Heart left ventricle (tissue), 16 donors: Measurements from ENCODE around the gene TMEM170A. TPM values are rescaled to one million over a fixed set of nuclear protein-coding genes. Genes with fewer than 3 reads are reported as not detected.

Experiments used
- ATAC-seq, 4 donors: fragments of 200-7000 bp; cut with Tn5 transposase; one replicate each; pipeline ENCODE4 v1.9.1; 2020 to 2022; ENCODE audit warnings: moderate library complexity in 4 of 4, mild to moderate bottlenecking in 3 of 4, moderate number of reproducible peaks in 1 of 4
- DNase-seq, 5 donors: peaks; one replicate each; pipeline ENCODE4 v3.0.0-alpha.2; 2020
- H3K27ac ChIP-seq, 12 donors: fragments of 200-600 bp; sonication (generic) in 4 of 12; one replicate each; pipeline versions ENCODE4 v1.5.0 to v1.8.0; 2016 to 2022; ENCODE audit warnings: mild to moderate bottlenecking in 2 of 12
- H3K27me3 ChIP-seq, 9 donors: fragments of 200-600 bp; sonication (generic) in 2 of 9; one replicate each; pipeline versions ENCODE4 v1.5.1 to v1.8.0; 2016 to 2022; ENCODE audit warnings: mild to moderate bottlenecking in 3 of 9
- H3K36me3 ChIP-seq, 9 donors: fragments of 200-600 bp; sonication (generic) in 2 of 9; one replicate each; pipeline versions ENCODE4 v1.5.0 to v1.8.0; 2018 to 2022; ENCODE audit warnings: mild to moderate bottlenecking in 2 of 9
- H3K4me1 ChIP-seq, 12 donors: fragments of 200-600 bp; sonication (generic) in 4 of 12; one replicate each; pipeline versions ENCODE4 v1.5.0 to v1.8.0; 2016 to 2022; ENCODE audit warnings: mild to moderate bottlenecking in 3 of 12
- H3K4me3 ChIP-seq, 12 donors: fragments of 200-600 bp; sonication (generic) in 4 of 12; one replicate each; pipeline versions ENCODE4 v1.5.0 to v1.8.0; 2017 to 2022; ENCODE audit warnings: mild to moderate bottlenecking in 9 of 12, moderate library complexity in 4 of 12
- H3K9me3 ChIP-seq, 12 donors: fragments of 200-600 bp; sonication (generic) in 4 of 12; one replicate each; pipeline versions ENCODE4 v1.5.0 to v1.8.0; 2016 to 2022; ENCODE audit warnings: mild to moderate bottlenecking in 1 of 12
- POLR2A ChIP-seq, 2 donors: fragments of 450-650 bp; IDR thresholded peaks; one replicate each; pipeline ENCODE4 v1.6.1; 2017; ENCODE audit warnings: antibody characterized with exemption in 2 of 2, mild to moderate bottlenecking in 2 of 2, moderate library complexity in 2 of 2
- WGBS, 4 donors: extraction: QIAGEN DNeasy Blood & Tissue Kit in 2 of 4; methylation state at CpG; one replicate each; pipeline versions ENCODE4 v1.1.5 to v1.1.7; 2013 to 2018; 5-methylcytosine and 5-hydroxymethylcytosine counted together
- intact Hi-C, 10 donors: fragments of 100-400 bp; cut with DNase I; formaldehyde crosslinking; loops; one replicate each; pipeline versions ENCODE4 v1.11.1 to v1.14.2; 2022
- polyA plus RNA-seq, 2 donors: library from polyadenylated mRNA; stranded (reverse); fragments of 200-250 nt; gene quantifications; one replicate each; pipeline ENCODE4 v1.2.3, GENCODE V29; 2013
- total RNA-seq, 9 donors: library from RNA; depleted of rRNA in 2 of 9; stranded (reverse); fragments of >200 nt in 2 of 9; fragmentation: NEBNext Ultra II Directional in 3 of 9; extraction: Animal tissue kit (Norgen Biotek cat#: 25700) in 3 of 9; gene quantifications; one replicate each; pipeline versions ENCODE4 v1.1.0 to v1.2.4, GENCODE V29; 2016 to 2023
- TF ChIP-seq, protein P1 (sequence below), 12 donors: fragments of 200-600 bp; sonication (generic) in 4 of 12; IDR thresholded peaks; one replicate each; pipeline versions ENCODE4 v1.5.0 to v1.8.0; 2018 to 2022; ENCODE audit warnings: antibody characterized with exemption in 12 of 12, mild to moderate bottlenecking in 5 of 12
- donor health status: ischemic (EF 13 %, LVEDD 7.1; RV severe dilation, severe dysfunction).
- donor health status: healthy with polysubstance abuse.
- donor health status: DM: no; HTN: yes; CAD: no.
- donor health status: DM: no; HTN: no; CAD: no.
- donor health status: ischemic (EF 25% LVEDD 6.9; RV normal size, moderate dysfunction).
- donor health status: ischemic (EF 25% LVEDD 5.7; RV mildly dilated, moderate dysfunction).
- donor health status: healthy.
- donor health status: DM: yes; HTN: yes; CAD: no.
- donor health status: ischemic (EF 35%, LVEDD 5.7; RV mildly dilated, moderate dysfunction).
- donor health status: nonischemic (EF 11% LVEDD 7.7; RV severe dilation, severe dysfunction).
- donor health status: DM: yes; HTN: yes; CAD: no.
- donor health status: PGD.
- donor health status: ischemic (EF 29% LVEDD 5.4; RV normal size, mild dysfunction).
- donor health status: nonischemic (EF 23%, LVEDD 6.1; RV moderate dilation, normal function).

TMEM170A gene
- total and polyA plus RNA-seq, 11 donors, result 4.3 to 14.6 (median 9.2) TPM

- WGBS, 4 donors, result 88 to 91% (median 90%) methylated on average over 2 of the region's 2 CpGs
- Histone ChIP-seq H3K27ac (no peak overlapping the region), H3K36me3 (peaks cover 0 to 56% (median 43%) of the 10 kb centered on the region in 9 donors), H3K27me3 (no peaks in the 10 kb centered on the region), H3K4me3 (no peak overlapping the region), H3K4me1 (peaks cover 0 to 10% (median 0%) of the 10 kb centered on the region in 12 donors), H3K9me3 (no peaks in the 10 kb centered on the region)
- intact Hi-C loops, result no loop called here
- no peak for ATAC-seq
- no peak for DNase-seq
- TF ChIP-seq, protein P1, sequence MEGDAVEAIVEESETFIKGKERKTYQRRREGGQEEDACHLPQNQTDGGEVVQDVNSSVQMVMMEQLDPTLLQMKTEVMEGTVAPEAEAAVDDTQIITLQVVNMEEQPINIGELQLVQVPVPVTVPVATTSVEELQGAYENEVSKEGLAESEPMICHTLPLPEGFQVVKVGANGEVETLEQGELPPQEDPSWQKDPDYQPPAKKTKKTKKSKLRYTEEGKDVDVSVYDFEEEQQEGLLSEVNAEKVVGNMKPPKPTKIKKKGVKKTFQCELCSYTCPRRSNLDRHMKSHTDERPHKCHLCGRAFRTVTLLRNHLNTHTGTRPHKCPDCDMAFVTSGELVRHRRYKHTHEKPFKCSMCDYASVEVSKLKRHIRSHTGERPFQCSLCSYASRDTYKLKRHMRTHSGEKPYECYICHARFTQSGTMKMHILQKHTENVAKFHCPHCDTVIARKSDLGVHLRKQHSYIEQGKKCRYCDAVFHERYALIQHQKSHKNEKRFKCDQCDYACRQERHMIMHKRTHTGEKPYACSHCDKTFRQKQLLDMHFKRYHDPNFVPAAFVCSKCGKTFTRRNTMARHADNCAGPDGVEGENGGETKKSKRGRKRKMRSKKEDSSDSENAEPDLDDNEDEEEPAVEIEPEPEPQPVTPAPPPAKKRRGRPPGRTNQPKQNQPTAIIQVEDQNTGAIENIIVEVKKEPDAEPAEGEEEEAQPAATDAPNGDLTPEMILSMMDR (IDR thresholded peaks at IDR 0.05), result no peak
- no peak for TF ChIP-seq POLR2A (IDR thresholded peaks at IDR 0.05)
Observed at GRCh38 chr16:75413951-75414350, 50.5 kb downstream of the TMEM170A start.

- ATAC-seq (no peak), DNase-seq (no peak)
- no peak overlapping the region for H3K27ac ChIP-seq
- H3K27me3 ChIP-seq, result no peaks in the 10 kb centered on the region
- TF ChIP-seq POLR2A (IDR thresholded peaks at IDR 0.05), result no peak
- TF ChIP-seq, protein P1 (IDR thresholded peaks at IDR 0.05), result no peak
- H3K4me1 ChIP-seq, result peaks cover 0 to 18% (median 11%) of the 10 kb centered on the region in 12 donors
- H3K36me3 ChIP-seq, result peaks cover 0 to 70% (median 63%) of the 10 kb centered on the region in 9 donors
- 84 to 94% (median 90%) methylated on average over 4 of the region's 4 CpGs for WGBS, 4 donors
- H3K9me3 ChIP-seq, result no peaks in the 10 kb centered on the region
- intact Hi-C loops, result loop anchor here in 2 of 10 donors (10.0 kb wide), 2 partner anchors 212 to 358 kb away; no protein-coding TSS in a partner anchor
- no peak overlapping the region for H3K4me3 ChIP-seq
Observed at GRCh38 chr16:75406943-75407342, 57.5 kb downstream of the TMEM170A start.

- Histone ChIP-seq H3K27ac (peak overlapping the region; percentile 1 to 83 (median 66)), H3K9me3 (no peaks in the 10 kb centered on the region), H3K4me1 (peaks cover 0 to 29% (median 20%) of the 10 kb centered on the region in 12 donors), H3K27me3 (no peaks in the 10 kb centered on the region), H3K4me3 (no peak overlapping the region), H3K36me3 (peaks cover 0 to 35% (median 25%) of the 10 kb centered on the region in 9 donors)
- ATAC-seq (peak in 3 of 4 donors; percentile 23 to 50 (median 50)), DNase-seq (no peak)
- WGBS, 4 donors, result 29 to 33% (median 31%) methylated on average over 3 of the region's 3 CpGs
- intact Hi-C loops, result loop anchor here (1.0 to 10.0 kb wide), 7 partner anchors 171 to 362 kb away; no protein-coding TSS in a partner anchor
- TF ChIP-seq POLR2A (IDR thresholded peaks at IDR 0.05), result no peak
- TF ChIP-seq, protein P1 (IDR thresholded peaks at IDR 0.05), result peak; percentile 53 to 81 (median 66)
Observed at GRCh38 chr16:75402821-75403475, 61.5 kb downstream of the TMEM170A start.

GRCh38 chr16:75402159-75402820, 62.2 kb downstream of the TMEM170A start:
- no peak overlapping the region for H3K4me3 ChIP-seq
- intact Hi-C loops, result loop anchor here (1.0 to 10.0 kb wide), 7 partner anchors 170 to 363 kb away; no protein-coding TSS in a partner anchor
- DNase-seq, result no peak
- peaks cover 0 to 29% (median 19%) of the 10 kb centered on the region in 9 donors for H3K36me3 ChIP-seq
- peak overlapping the region; percentile 1 to 83 (median 66) for H3K27ac ChIP-seq
- ATAC-seq, result peak in 3 of 4 donors; percentile 29 to 70 (median 49)
- TF ChIP-seq, protein P1 (IDR thresholded peaks at IDR 0.05), result no peak
- TF ChIP-seq POLR2A (IDR thresholded peaks at IDR 0.05), result no peak
- H3K27me3 ChIP-seq, result no peaks in the 10 kb centered on the region
- peaks cover 0 to 31% (median 20%) of the 10 kb centered on the region in 12 donors for H3K4me1 ChIP-seq
- WGBS, 4 donors, result 7 to 17% (median 13%) methylated on average over 2 of the region's 2 CpGs
- H3K9me3 ChIP-seq, result no peaks in the 10 kb centered on the region
